HEK293 (cell line): ENCODE results near the gene CMC4.

ENCODE experiments used
- CTCF ChIA-PET: fragments of 350-600 bp; formaldehyde crosslinking; extraction: SDS; loops from one replicate; lab custom pipeline; 2021; ENCODE audit warnings: antibody characterized with exemption; lab: Yijun Ruan, JAX
- POLR2A ChIA-PET: fragments of 300-600 bp; formaldehyde crosslinking; extraction: SDS; loops from one replicate; lab custom pipeline; 2020; ENCODE audit warnings: antibody characterized with exemption, inconsistent platforms; lab: Yijun Ruan, JAX
- H3K27ac ChIP-seq: fragments of 200-500 bp; sonication (Bioruptor generic); 2 replicates; pipeline ENCODE4 v1.5.1; 2014; ENCODE audit warnings: low read depth, low read length, control low read depth, inconsistent platforms; ENCODE audit errors: extremely low read depth
- H3K36me3 ChIP-seq, 2 experiments: fragments of 200-500 bp in 1 of 2; sonication (Bioruptor generic) in 1 of 2; 1 replicate in 1 of 2; 2 replicates in 1 of 2; pipeline ENCODE4 v1.5.1; 2014 to 2017; ENCODE audit warnings: inconsistent platforms in 2 of 2, low read length in 2 of 2; ENCODE audit not compliant: control insufficient read depth in 2 of 2, insufficient read depth in 1 of 2
- H3K4me1 ChIP-seq: fragments of 200-500 bp; sonication (Bioruptor generic); 2 replicates; pipeline ENCODE4 v1.5.1; 2014; ENCODE audit warnings: mild to moderate bottlenecking, low read length, inconsistent platforms; ENCODE audit not compliant: control insufficient read depth, insufficient read depth
- H3K4me3 ChIP-seq: 2 replicates; pipeline ENCODE4 v1.5.1; 2011; ENCODE audit warnings: low read depth, mild to moderate bottlenecking, control low read depth, low read length, moderate library complexity
- H3K9me3 ChIP-seq: fragments of 200-500 bp; sonication (Bioruptor generic); 2 replicates; pipeline ENCODE4 v1.5.1; 2014; ENCODE audit warnings: low read depth, low read length, inconsistent platforms; ENCODE audit not compliant: control insufficient read depth, insufficient read depth
- BCL11A ChIP-seq: fragments of 450-650 bp; formaldehyde crosslinking; IDR thresholded peaks from 2 replicates; pipeline ENCODE4 v1.5.1; 2016; ENCODE audit warnings: low read depth, missing biosample characterization, missing genetic modification characterization
- BCL11B ChIP-seq: fragments of 450-650 bp; formaldehyde crosslinking; IDR thresholded peaks from 2 replicates; pipeline ENCODE4 v1.5.1; 2016; ENCODE audit warnings: low read depth, missing biosample characterization, missing genetic modification characterization
- HOXA7 ChIP-seq: sonication (generic); formaldehyde crosslinking; IDR thresholded peaks from 2 replicates; pipeline ENCODE4 v1.8.1; 2022; ENCODE audit warnings: missing genetic modification reagents, borderline replicate concordance
- KLF9 ChIP-seq: fragments of 450-650 bp; formaldehyde crosslinking; IDR thresholded peaks from 2 replicates; pipeline ENCODE4 v1.5.1; 2016; ENCODE audit warnings: missing biosample characterization, missing genetic modification characterization, low read depth
- YY1 ChIP-seq: fragments of 450-650 bp; formaldehyde crosslinking; IDR thresholded peaks from 2 replicates; pipeline ENCODE4 v1.5.1; 2018; ENCODE audit warnings: missing biosample characterization, missing genetic modification characterization
- ZFP3 ChIP-seq: fragments of 450-650 bp; formaldehyde crosslinking; IDR thresholded peaks from 2 replicates; pipeline ENCODE4 v1.5.1; 2016; ENCODE audit warnings: low read depth, missing biosample characterization, missing genetic modification characterization
- ZFP69B ChIP-seq: fragments of 450-650 bp; formaldehyde crosslinking; IDR thresholded peaks from 2 replicates; pipeline ENCODE4 v1.5.1; 2016; ENCODE audit warnings: missing biosample characterization, missing genetic modification characterization
- ZNF114 ChIP-seq: fragments of 450-650 bp; formaldehyde crosslinking; IDR thresholded peaks from 2 replicates; pipeline ENCODE4 v1.5.0; 2017; ENCODE audit warnings: missing biosample characterization, missing genetic modification characterization
- ZNF121 ChIP-seq: fragments of 450-650 bp; formaldehyde crosslinking; IDR thresholded peaks from 2 replicates; pipeline ENCODE4 v1.5.1; 2016; ENCODE audit warnings: missing biosample characterization, missing genetic modification characterization
- ZNF146 ChIP-seq: fragments of 450-650 bp; formaldehyde crosslinking; IDR thresholded peaks from 2 replicates; pipeline ENCODE4 v1.5.1; 2016; ENCODE audit warnings: missing biosample characterization, missing genetic modification characterization
- ZNF155 ChIP-seq: fragments of 450-650 bp; formaldehyde crosslinking; IDR thresholded peaks from 2 replicates; pipeline ENCODE4 v1.5.1; 2016; ENCODE audit warnings: missing biosample characterization, missing genetic modification characterization
- ZNF19 ChIP-seq: fragments of 450-650 bp; formaldehyde crosslinking; IDR thresholded peaks from 2 replicates; pipeline ENCODE4; 2016; ENCODE audit warnings: missing biosample characterization, missing genetic modification characterization, low read depth
- ZNF2 ChIP-seq: fragments of 450-650 bp; formaldehyde crosslinking; IDR thresholded peaks from 2 replicates; pipeline ENCODE4 v1.5.1; 2016; ENCODE audit warnings: missing biosample characterization, missing genetic modification characterization
- ZNF292 ChIP-seq: fragments of 450-650 bp; formaldehyde crosslinking; IDR thresholded peaks from 2 replicates; pipeline ENCODE4 v1.5.1; 2016; ENCODE audit warnings: low read depth, missing biosample characterization, missing genetic modification characterization, borderline replicate concordance
- ZNF571 ChIP-seq: fragments of 450-650 bp; formaldehyde crosslinking; IDR thresholded peaks from 2 replicates; pipeline ENCODE4 v1.5.0; 2017; ENCODE audit warnings: missing biosample characterization, missing genetic modification characterization
- ZNF585B ChIP-seq: fragments of 450-650 bp; formaldehyde crosslinking; IDR thresholded peaks from 2 replicates; pipeline ENCODE4 v1.5.1; 2016; ENCODE audit warnings: missing biosample characterization, missing genetic modification characterization
- ZNF785 ChIP-seq: fragments of 450-650 bp; formaldehyde crosslinking; IDR thresholded peaks from 2 replicates; pipeline ENCODE4 v1.5.1; 2016; ENCODE audit warnings: missing biosample characterization, missing genetic modification characterization
- ZXDB ChIP-seq: fragments of 450-650 bp; formaldehyde crosslinking; IDR thresholded peaks from 2 replicates; pipeline ENCODE4 v1.5.1; 2016; ENCODE audit warnings: missing biosample characterization, missing genetic modification characterization
- TF ChIP-seq, protein P1 (sequence below): fragments of 450-650 bp; formaldehyde crosslinking; IDR thresholded peaks from 2 replicates; pipeline ENCODE4 v1.5.1; 2016; ENCODE audit warnings: missing biosample characterization, missing genetic modification characterization
- TF ChIP-seq, protein P2 (sequence below): fragments of 450-650 bp; formaldehyde crosslinking; IDR thresholded peaks from 2 replicates; pipeline ENCODE4 v1.5.1; 2016; ENCODE audit warnings: missing biosample characterization, missing genetic modification characterization, low read depth
- TF ChIP-seq, protein P3 (sequence below): fragments of 450-650 bp; formaldehyde crosslinking; IDR thresholded peaks from 2 replicates; pipeline ENCODE4 v1.5.1; 2016; ENCODE audit warnings: missing biosample characterization, missing genetic modification characterization
- TF ChIP-seq, protein P4 (sequence below): fragments of 450-650 bp; formaldehyde crosslinking; IDR thresholded peaks from 2 replicates; pipeline ENCODE4 v1.5.1; 2016; ENCODE audit warnings: missing biosample characterization, missing genetic modification characterization, borderline replicate concordance

The CMC4 gene

DNA sequence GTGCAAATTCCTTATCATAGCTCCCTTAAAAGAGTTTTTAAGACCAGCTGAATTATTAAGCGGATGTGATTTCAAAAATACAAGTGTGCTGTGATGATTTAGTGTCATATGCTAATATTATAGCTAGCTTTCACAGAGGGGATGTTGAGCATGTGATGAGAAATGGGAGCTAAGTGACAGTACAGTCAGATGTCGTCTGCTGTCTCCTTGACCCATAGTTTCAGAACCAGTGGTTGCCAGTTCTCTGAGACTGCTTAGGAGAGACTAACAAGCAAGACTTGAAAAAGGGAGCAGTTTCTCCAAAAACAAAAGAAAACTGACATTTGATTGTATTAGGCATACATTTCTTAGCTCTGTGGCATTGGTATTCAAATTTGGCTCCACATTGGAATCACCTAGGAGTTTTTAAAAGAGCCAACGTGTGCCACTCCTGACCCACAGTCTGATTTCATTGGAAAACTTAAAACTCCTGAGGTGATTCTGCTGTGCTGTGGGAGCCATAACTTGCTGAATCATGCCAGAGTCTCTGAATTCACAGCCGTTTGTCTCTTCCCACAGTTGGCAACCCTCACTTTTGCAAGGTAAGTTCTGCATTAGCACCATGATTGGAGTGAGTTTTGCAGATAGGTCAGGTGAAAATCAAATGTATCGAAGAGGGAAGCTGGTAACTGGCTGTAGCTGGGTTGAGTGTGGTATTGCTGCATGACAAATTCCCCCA, 24.0 kb downstream of the CMC4 start:
- POLR2A ChIA-PET, result no interaction called here
- no peak overlapping the region for H3K4me3 ChIP-seq

DNA sequence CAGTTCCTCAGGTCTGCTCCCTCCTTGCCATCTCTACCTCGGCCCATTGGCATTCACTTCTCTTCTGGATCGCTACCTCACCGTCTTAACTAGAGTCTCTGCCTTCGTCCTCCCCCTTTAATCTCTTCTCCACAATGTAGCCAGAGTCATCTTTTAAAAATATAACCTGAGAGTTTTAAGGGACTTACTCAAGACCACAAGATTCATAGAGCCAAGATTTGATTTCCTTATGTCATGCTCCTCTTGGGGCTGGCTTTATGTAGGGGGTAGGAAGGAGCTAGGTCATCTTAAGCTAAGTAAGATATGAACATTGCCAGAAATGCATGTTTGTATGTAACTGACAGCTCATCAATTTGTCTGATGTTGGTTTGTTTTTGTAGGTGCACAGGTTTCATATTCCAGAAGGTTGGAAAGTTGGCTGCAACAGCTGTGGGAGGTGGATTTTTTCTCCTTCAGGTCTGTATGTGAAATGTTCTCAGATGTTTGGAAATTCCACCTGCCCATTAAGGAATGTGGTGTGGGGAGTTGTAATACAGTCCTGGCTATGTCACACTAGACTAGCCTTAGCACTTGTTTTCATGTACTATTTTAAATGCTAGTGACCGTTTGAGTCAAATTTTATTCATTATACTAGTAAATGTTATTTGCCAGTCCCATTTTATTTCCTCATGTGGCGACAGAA, 24.7 kb downstream of the CMC4 start:
- Histone ChIP-seq H3K36me3 (peaks cover 0 to 3% of the 10 kb centered on the region in 2 experiments; a peak in 1 of 3 replicates), H3K4me1 (no peaks in the 10 kb centered on the region), H3K9me3 (no peaks in the 10 kb centered on the region), H3K4me3 (no peak overlapping the region), H3K27ac (no peak overlapping the region)
- TF ChIP-seq, protein P1, sequence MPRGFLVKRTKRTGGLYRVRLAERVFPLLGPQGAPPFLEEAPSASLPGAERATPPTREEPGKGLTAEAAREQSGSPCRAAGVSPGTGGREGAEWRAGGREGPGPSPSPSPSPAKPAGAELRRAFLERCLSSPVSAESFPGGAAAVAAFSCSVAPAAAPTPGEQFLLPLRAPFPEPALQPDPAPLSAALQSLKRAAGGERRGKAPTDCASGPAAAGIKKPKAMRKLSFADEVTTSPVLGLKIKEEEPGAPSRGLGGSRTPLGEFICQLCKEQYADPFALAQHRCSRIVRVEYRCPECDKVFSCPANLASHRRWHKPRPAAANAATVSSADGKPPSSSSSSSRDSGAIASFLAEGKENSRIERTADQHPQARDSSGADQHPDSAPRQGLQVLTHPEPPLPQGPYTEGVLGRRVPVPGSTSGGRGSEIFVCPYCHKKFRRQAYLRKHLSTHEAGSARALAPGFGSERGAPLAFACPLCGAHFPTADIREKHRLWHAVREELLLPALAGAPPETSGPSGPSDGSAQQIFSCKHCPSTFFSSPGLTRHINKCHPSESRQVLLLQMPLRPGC (tag by site-specific recombination), result no peak
- TF ChIP-seq, protein P2, sequence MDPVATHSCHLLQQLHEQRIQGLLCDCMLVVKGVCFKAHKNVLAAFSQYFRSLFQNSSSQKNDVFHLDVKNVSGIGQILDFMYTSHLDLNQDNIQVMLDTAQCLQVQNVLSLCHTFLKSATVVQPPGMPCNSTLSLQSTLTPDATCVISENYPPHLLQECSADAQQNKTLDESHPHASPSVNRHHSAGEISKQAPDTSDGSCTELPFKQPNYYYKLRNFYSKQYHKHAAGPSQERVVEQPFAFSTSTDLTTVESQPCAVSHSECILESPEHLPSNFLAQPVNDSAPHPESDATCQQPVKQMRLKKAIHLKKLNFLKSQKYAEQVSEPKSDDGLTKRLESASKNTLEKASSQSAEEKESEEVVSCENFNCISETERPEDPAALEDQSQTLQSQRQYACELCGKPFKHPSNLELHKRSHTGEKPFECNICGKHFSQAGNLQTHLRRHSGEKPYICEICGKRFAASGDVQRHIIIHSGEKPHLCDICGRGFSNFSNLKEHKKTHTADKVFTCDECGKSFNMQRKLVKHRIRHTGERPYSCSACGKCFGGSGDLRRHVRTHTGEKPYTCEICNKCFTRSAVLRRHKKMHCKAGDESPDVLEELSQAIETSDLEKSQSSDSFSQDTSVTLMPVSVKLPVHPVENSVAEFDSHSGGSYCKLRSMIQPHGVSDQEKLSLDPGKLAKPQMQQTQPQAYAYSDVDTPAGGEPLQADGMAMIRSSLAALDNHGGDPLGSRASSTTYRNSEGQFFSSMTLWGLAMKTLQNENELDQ (tag by site-specific recombination), result no peak
- no peak for TF ChIP-seq ZNF2 (tag by site-specific recombination)
- no peak for TF ChIP-seq HOXA7
- TF ChIP-seq, protein P3, sequence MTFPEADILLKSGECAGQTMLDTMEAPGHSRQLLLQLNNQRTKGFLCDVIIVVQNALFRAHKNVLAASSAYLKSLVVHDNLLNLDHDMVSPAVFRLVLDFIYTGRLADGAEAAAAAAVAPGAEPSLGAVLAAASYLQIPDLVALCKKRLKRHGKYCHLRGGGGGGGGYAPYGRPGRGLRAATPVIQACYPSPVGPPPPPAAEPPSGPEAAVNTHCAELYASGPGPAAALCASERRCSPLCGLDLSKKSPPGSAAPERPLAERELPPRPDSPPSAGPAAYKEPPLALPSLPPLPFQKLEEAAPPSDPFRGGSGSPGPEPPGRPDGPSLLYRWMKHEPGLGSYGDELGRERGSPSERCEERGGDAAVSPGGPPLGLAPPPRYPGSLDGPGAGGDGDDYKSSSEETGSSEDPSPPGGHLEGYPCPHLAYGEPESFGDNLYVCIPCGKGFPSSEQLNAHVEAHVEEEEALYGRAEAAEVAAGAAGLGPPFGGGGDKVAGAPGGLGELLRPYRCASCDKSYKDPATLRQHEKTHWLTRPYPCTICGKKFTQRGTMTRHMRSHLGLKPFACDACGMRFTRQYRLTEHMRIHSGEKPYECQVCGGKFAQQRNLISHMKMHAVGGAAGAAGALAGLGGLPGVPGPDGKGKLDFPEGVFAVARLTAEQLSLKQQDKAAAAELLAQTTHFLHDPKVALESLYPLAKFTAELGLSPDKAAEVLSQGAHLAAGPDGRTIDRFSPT (tag by site-specific recombination), result no peak
- POLR2A ChIA-PET, result no interaction called here
- CTCF ChIA-PET, result interaction anchor here (0.8 to 1.6 kb wide), 4 partner anchors 10 to 101 kb away, joined by 3 to 5 read pairs (median 5); no protein-coding TSS in a partner anchor

More for the DNA sequence above, 24.0 kb downstream of the CMC4 start:
- no peak overlapping the region for H3K27ac ChIP-seq
- no peak for TF ChIP-seq ZNF146 (tag by site-specific recombination)
- no peak for TF ChIP-seq ZNF571 (tag by site-specific recombination)
- TF ChIP-seq ZNF155 (tag by site-specific recombination), result no peak
- no peak for TF ChIP-seq ZFP3 (tag by site-specific recombination)
- TF ChIP-seq, protein P4, sequence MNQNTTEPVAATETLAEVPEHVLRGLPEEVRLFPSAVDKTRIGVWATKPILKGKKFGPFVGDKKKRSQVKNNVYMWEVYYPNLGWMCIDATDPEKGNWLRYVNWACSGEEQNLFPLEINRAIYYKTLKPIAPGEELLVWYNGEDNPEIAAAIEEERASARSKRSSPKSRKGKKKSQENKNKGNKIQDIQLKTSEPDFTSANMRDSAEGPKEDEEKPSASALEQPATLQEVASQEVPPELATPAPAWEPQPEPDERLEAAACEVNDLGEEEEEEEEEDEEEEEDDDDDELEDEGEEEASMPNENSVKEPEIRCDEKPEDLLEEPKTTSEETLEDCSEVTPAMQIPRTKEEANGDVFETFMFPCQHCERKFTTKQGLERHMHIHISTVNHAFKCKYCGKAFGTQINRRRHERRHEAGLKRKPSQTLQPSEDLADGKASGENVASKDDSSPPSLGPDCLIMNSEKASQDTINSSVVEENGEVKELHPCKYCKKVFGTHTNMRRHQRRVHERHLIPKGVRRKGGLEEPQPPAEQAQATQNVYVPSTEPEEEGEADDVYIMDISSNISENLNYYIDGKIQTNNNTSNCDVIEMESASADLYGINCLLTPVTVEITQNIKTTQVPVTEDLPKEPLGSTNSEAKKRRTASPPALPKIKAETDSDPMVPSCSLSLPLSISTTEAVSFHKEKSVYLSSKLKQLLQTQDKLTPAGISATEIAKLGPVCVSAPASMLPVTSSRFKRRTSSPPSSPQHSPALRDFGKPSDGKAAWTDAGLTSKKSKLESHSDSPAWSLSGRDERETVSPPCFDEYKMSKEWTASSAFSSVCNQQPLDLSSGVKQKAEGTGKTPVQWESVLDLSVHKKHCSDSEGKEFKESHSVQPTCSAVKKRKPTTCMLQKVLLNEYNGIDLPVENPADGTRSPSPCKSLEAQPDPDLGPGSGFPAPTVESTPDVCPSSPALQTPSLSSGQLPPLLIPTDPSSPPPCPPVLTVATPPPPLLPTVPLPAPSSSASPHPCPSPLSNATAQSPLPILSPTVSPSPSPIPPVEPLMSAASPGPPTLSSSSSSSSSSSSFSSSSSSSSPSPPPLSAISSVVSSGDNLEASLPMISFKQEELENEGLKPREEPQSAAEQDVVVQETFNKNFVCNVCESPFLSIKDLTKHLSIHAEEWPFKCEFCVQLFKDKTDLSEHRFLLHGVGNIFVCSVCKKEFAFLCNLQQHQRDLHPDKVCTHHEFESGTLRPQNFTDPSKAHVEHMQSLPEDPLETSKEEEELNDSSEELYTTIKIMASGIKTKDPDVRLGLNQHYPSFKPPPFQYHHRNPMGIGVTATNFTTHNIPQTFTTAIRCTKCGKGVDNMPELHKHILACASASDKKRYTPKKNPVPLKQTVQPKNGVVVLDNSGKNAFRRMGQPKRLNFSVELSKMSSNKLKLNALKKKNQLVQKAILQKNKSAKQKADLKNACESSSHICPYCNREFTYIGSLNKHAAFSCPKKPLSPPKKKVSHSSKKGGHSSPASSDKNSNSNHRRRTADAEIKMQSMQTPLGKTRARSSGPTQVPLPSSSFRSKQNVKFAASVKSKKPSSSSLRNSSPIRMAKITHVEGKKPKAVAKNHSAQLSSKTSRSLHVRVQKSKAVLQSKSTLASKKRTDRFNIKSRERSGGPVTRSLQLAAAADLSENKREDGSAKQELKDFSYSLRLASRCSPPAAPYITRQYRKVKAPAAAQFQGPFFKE (tag by site-specific recombination), result no peak
- TF ChIP-seq BCL11A (tag by site-specific recombination), result no peak
- no peak for TF ChIP-seq YY1 (tag by site-specific recombination)
- TF ChIP-seq ZXDB (tag by site-specific recombination), result no peak
- no peak for TF ChIP-seq ZNF121
- no peak for TF ChIP-seq BCL11B
- no peak for TF ChIP-seq ZNF19
- no peak for TF ChIP-seq ZNF785 (tag by site-specific recombination)
- TF ChIP-seq ZNF114 (tag by site-specific recombination), result no peak
- TF ChIP-seq ZNF585B (tag by site-specific recombination), result no peak
- no peak for TF ChIP-seq ZNF292 (tag by site-specific recombination)
- TF ChIP-seq ZFP69B, result no peak
- no peak for TF ChIP-seq ZNF2 (tag by site-specific recombination)
- no peak for TF ChIP-seq KLF9 (tag by site-specific recombination)
- CTCF ChIA-PET, result interaction anchor here (0.9 to 1.6 kb wide), 3 partner anchors 10 to 63 kb away, joined by 5 read pairs; no protein-coding TSS in a partner anchor
- no peaks in the 10 kb centered on the region for H3K9me3 ChIP-seq
- peaks cover 0 to 9% of the 10 kb centered on the region in 2 experiments; a peak in 1 of 3 replicates for H3K36me3 ChIP-seq
- no peaks in the 10 kb centered on the region for H3K4me1 ChIP-seq
